LNCAP (cell line): ENCODE measurements around the gene F8.

ENCODE experiments used
- TF ChIP-seq, protein P1 (sequence below): fragments of 450-650 bp; IDR thresholded peaks from 2 replicates; pipeline ENCODE4 v1.5.1; 2017; ENCODE audit warnings: mild to moderate bottlenecking

The F8 gene

DNA sequence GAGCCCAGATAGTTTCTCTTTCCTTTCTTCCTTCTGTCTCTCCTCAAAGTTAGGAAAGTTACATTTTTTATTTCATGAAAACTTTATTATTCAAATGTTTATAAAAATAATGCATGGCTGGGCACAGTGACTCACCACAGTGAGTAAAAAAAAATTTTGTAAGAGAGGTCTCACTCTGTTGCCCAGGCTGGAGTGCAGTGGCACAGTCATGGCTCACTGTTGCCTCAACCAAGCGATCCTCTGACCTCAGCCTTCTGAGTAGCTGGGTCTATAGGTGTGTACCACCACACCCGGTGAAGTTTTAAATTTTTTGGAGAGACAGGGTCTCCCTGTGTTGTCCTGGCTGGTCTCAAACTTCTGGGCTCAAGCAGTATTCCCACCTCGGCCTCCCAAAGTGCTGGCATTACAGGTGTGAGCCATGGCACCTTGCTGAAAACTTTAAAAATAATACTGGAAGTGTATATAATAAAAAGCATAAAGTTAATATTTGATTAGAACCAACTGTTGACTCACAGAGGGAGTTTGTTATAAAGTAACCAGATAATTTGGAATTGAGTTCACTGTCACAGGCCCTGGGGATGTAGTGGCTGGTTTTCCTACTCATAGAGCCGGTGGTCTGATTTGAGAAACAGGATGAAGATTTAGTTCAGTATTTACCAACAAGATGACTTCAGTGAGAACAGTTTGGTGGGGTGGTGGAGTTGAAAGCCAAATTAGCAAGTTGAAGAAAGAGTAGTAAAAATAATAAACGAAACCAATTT, 30.4 kb upstream of the F8 start:
- TF ChIP-seq, protein P1, sequence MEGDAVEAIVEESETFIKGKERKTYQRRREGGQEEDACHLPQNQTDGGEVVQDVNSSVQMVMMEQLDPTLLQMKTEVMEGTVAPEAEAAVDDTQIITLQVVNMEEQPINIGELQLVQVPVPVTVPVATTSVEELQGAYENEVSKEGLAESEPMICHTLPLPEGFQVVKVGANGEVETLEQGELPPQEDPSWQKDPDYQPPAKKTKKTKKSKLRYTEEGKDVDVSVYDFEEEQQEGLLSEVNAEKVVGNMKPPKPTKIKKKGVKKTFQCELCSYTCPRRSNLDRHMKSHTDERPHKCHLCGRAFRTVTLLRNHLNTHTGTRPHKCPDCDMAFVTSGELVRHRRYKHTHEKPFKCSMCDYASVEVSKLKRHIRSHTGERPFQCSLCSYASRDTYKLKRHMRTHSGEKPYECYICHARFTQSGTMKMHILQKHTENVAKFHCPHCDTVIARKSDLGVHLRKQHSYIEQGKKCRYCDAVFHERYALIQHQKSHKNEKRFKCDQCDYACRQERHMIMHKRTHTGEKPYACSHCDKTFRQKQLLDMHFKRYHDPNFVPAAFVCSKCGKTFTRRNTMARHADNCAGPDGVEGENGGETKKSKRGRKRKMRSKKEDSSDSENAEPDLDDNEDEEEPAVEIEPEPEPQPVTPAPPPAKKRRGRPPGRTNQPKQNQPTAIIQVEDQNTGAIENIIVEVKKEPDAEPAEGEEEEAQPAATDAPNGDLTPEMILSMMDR = no peak

DNA sequence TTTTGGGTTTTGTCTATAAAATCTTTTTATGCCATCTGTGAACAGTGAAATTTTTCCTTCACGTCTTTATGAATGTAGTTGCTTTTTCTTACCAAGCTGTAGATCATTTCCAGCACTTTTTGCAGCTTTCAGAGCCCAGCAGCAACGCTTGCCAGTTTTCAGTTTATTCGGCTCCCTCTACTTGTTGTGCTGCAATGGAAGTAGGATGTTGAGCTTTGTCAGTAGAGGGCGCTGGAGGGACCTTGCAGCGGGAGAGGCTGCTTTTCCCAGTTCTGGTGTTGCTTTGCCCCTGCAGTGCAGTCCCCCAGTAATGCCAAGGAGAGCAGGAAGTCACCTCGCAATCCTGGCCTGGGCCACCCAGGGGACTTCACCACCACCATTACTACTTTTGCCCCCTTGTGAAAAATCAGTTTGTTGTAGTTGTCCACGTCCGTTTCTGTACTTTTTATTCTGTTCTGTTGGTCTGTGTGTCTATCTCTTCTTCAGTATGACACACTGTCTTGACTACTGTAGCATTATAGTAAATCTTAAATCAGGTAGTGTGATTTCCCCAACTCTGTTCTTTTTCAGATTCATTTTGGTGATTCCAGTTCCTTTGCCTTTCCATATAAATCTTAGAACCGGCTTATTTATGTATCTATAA, 26.6 kb upstream of the F8 start:
- TF ChIP-seq, protein P1 = peak; percentile 59

DNA sequence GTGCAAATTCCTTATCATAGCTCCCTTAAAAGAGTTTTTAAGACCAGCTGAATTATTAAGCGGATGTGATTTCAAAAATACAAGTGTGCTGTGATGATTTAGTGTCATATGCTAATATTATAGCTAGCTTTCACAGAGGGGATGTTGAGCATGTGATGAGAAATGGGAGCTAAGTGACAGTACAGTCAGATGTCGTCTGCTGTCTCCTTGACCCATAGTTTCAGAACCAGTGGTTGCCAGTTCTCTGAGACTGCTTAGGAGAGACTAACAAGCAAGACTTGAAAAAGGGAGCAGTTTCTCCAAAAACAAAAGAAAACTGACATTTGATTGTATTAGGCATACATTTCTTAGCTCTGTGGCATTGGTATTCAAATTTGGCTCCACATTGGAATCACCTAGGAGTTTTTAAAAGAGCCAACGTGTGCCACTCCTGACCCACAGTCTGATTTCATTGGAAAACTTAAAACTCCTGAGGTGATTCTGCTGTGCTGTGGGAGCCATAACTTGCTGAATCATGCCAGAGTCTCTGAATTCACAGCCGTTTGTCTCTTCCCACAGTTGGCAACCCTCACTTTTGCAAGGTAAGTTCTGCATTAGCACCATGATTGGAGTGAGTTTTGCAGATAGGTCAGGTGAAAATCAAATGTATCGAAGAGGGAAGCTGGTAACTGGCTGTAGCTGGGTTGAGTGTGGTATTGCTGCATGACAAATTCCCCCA, 24.4 kb upstream of the F8 start:
- TF ChIP-seq, protein P1 = no peak

DNA sequence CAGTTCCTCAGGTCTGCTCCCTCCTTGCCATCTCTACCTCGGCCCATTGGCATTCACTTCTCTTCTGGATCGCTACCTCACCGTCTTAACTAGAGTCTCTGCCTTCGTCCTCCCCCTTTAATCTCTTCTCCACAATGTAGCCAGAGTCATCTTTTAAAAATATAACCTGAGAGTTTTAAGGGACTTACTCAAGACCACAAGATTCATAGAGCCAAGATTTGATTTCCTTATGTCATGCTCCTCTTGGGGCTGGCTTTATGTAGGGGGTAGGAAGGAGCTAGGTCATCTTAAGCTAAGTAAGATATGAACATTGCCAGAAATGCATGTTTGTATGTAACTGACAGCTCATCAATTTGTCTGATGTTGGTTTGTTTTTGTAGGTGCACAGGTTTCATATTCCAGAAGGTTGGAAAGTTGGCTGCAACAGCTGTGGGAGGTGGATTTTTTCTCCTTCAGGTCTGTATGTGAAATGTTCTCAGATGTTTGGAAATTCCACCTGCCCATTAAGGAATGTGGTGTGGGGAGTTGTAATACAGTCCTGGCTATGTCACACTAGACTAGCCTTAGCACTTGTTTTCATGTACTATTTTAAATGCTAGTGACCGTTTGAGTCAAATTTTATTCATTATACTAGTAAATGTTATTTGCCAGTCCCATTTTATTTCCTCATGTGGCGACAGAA, 23.7 kb upstream of the F8 start:
- TF ChIP-seq, protein P1 = no peak

DNA sequence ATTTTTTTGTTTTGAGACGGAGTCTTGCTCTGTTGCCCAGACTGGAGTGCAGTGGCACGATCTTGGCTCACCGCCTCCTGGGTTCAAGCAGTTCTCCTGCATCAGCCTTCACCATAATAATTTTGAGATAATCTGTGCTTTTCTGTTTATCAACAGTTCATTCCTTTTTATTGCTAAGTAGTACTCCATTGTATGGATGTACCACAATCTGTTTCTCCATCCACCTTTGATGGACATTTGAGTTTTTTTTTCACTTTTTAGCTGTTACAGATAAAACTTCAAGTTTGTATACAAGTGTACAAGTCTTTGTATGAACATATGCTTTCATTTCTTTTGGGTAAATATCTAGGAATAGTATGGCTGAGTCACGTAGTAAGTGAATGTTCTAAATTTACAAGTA, 13.2 kb upstream of the F8 start:
- TF ChIP-seq, protein P1 = no peak

DNA sequence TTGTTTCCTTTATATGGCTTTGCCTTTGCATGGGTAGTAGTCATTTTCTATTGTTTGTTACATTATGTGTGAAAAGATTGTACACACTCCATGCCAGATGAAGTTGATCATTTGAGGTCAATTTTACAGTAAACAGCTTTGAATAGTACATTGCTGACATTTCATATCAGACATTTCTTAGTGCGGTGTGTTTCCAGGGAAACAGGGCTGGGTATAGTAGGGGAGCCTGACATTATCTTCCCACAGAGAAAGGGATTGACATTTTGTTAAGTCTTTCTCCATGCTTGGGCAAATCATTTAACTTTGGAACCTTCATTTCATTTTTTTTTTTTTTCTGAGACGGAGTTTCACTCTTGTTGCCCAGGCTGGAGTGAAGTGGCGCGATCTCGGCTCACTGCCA, 9.1 kb upstream of the F8 start:
- TF ChIP-seq, protein P1 = no peak

DNA sequence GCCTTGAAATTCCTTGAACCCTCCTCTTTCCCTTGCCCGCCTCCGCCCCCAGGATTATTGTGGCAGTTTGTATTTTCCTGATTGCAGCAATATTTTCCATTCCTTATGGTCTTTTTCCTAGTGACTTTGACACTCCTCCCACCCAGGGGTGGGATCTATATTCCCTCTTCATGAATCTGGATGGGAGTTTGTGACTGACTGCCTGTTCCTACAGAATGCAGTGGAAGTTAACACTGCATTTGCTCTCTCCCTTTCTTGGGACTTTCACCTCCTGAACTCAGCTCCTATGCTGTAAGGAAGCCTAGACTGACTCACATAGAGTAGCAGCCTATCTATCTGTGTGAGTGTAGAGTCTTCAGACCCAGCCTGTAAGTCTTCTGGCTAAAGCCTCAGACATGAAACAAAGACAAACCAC, 6.4 kb upstream of the F8 start:
- TF ChIP-seq, protein P1 = no peak
